G401 (cell line): ENCODE results near the gene CPEB1. TPM values are rescaled to one million over a fixed set of nuclear protein-coding genes. Genes with fewer than 3 reads are reported as not detected.

ENCODE experiments used
- DNase-seq: peaks from one replicate; pipeline ENCODE4 v3.0.0-alpha.2; 2015; ENCODE audit warnings: low spot score
- in situ Hi-C: cut with HindIII; loops from 2 replicates; pipeline ENCODE4 v1.10.0; 2016; ENCODE audit warnings: low sequenced_read_pairs, mixed read lengths
- total RNA-seq: library from RNA; depleted of rRNA; stranded (reverse); fragments of >200 nt; shearing (Covaris generic); gene quantifications from 2 replicates; pipeline ENCODE4 v1.2.3, GENCODE V29; 2014

CPEB1 gene
- total RNA-seq, 1 experiment from 2014 or later: 34.0 TPM

DNA sequence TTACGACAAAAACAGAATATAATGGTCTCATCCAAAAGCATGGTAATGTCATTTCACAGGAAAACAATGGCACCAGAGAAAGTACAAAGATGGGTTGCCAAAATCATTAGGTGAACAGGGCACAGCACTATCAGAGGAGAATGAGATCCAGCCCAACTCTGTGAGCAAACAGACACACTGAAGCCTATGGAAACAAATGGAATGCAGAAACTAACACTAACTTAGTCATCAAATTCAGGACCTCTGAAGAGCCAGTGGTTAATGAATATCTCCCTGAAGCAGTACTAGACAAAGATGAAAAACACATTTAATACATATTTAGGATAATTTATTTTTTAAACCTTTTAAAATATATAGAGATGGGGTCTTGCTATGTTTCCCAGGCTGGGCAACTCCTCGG lies 92.3 kb downstream of the CPEB1 start:
- DNase-seq: no peak
- in situ Hi-C loops: no loop called here

DNA sequence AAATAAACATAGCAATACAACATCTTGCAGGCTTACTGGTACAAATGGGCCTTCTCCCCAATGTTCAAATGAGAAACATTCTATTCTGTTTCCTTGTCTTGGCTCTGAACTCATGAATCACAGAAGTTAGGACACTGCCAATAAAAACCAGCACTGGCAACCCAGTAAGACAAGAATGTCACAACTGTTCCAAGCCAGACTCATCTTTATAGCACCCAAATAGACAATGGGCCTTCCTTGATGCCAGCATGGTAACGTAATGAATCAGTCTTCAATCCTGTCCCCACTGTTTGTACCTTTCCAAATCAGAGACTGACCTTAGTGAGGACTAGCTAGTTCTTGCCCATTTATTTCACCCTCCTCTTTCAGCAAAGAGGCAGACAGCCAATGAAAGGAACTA lies 92.8 kb downstream of the CPEB1 start:
- peak; percentile 32 for DNase-seq
- in situ Hi-C loops: no loop called here

DNA sequence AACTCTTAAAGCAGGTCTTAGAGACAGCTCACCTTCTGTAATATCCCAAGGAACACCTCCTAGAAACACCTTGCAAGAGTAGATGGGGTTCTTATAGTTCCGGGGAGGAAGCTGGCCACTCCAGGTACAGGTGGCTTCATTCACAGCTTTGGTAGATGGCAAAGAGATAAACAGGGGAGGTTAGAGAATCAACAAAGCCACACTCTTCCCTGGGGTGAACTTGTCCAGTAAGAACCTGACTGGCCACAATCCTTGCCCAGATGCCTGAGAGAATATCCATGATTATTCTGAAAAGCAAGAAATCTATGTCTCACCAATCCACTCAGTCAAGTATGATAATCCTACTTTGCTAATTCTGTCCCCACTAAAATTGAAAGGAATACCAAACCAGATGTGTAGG lies 93.3 kb downstream of the CPEB1 start:
- in situ Hi-C loops: no loop called here
- no peak for DNase-seq

DNA sequence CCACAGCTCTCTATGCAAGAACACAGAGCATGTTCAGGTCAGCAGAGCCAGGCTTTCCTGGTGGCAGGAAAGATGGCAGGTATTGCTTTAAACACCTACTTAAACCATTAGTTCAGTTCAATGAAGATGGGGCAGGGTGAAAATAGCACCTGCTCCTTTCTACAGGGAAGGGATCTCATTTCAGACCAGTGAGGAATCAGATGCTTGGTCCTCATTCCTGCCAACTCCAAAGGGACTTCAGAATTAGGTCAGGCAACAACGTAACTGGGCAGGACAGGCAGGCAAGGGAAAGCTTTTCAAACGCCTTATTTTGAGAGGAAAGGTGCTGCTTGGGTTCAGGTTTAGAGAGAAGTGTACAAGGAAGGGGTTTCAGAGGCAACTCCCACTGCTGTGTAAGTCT lies 94.3 kb downstream of the CPEB1 start:
- in situ Hi-C loops: no loop called here
- DNase-seq: peak; percentile 44

DNA sequence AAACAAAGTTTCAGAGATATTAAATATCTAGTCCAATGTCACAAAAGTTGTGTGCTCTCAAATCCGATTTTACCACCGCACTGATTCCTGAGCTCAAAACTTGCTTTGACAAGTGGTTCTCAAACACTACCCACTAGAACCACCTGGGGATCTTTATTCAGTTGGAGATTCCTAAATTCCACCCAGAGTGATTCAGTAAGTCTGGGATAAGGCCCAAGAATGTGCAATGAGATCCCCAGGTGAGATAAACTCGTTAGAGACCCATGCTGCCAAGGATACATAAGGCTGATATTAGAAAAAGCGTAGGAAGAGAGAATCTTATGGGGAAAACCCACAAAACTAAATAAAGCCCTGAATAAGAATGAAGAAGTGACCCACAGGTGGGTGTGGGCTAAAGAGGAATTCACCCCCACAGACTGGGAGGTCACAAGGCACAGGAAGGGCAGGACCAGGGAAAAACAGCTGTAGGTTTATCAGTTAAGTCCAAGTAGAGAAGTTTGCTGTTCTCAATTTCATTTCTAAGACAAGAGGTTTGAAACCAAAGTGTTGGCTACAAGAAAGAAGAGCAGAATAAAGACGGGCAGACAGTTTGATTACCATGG lies 95.4 kb downstream of the CPEB1 start:
- in situ Hi-C loops: no loop called here
- no peak for DNase-seq

DNA sequence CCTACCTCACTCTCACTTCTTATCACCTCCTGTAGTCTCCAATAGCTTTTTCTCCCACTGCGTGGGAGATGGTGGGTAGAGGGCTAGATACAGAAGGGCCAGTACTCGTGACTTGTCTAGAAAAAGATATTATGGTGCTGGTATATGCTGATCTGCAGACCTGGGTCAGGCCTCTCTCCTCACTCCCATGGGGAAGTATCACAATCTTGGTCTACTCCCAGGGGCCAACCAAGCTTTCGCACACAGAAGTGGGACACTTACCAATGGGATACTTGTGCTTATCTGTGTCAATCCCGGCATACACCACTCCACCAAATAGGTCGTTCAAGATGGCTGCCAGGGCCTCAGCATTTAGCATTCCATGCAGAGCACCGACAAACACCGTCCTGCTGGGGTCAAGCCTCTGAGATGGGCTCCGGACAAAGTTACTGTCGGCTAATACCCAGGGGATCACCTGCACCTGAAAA lies 97.9 kb downstream of the CPEB1 start:
- no peak for DNase-seq
- in situ Hi-C loops: no loop called here

DNA sequence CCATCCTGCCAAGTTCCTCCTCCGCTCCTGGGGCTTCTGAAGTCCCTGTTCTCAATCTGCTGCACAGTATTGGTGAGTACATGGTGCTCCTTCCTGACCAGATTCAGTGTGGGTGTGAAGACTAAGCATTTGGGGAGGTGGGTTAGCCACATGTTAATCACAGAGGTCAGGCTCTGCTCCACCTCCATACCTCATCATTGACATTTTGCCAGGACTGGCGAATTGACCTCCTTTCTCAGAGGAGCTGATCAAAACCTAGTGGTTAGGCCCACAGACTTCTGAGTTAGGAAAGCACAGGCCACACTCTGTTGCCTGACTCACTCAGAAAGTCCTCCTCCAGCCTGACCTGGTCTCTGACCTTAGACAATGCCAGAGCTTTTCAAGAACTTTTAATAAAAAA lies 98.5 kb downstream of the CPEB1 start:
- no peak for DNase-seq
- in situ Hi-C loops: no loop called here

DNA sequence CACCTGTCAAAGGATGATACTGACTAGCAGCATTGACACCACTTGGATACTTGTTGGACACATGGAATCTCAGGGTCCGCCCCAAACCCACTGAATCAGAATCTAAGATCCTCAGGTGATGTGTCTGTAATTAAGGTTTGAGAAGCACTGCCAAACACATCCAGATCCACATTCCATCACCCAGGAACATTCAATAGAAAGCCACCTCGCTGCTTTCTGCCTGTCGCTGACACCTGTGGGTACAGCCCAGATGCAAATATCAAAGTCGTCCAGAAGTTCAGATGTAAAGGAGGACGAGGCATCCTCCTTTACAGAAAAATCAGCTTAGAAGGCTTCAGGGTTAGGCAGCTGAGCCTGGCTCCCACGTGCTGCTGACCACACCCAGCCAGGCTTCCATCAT lies 101.7 kb downstream of the CPEB1 start:
- in situ Hi-C loops: no loop called here
- DNase-seq: no peak

DNA sequence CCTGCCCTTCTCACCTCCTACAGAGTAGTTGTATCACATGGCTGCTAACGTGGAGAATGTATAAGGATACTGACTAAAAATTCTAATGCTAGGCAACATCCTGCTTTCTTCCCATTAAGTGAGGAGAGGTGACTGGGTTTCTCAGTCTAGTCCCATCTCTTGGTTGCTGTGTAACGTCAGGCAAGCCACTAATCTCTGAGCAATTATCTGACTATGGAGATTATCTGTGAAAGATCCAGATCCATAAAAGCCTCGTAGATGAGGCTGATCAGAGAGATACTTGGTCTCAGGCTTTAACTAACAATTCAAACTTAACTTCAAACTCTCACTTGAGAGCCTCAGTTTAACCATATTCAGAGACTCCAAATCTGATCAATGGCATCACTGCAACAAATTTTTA lies 102.2 kb downstream of the CPEB1 start:
- DNase-seq: no peak
- in situ Hi-C loops: no loop called here

DNA sequence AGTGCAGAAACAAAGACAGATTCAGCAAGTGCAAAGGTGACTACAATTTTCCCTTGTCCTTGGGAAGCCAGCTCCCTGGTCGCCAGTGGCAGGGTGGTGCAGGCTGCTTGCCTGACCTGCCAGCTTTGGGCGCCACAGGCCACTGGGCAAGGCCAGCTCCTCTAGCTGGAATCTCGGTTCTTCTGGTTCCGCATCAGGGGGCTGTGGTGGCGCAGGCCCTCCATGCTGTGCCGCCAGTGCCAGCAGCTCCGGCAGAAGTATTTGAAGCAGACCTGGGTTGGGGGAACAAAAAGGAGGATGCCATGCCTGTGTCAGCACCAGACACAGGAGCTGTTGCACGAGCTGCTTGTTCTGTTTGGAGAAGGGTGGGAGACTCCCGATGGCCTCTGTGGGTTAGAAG lies 102.7 kb downstream of the CPEB1 start:
- DNase-seq: no peak
- in situ Hi-C loops: no loop called here

DNA sequence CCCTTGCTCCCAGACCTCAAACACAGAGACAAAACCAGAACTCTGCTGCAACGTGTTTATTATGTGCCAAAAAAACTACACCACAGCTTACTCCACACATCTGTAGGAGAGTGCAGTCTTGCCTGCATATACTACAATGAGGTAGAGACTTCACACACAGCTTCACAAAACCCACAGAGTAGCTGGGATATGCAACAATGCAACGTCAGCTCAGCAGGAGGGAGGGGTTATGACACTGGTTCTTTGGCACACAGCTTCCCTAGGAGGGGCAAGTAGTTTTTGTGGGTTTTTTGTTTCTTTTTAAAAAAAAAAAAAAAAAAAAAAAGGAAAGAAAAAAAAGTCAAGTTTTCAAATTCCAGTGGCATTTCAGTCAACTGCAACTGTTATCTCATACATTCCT lies 104.0 kb downstream of the CPEB1 start:
- no peak for DNase-seq
- in situ Hi-C loops: no loop called here

DNA sequence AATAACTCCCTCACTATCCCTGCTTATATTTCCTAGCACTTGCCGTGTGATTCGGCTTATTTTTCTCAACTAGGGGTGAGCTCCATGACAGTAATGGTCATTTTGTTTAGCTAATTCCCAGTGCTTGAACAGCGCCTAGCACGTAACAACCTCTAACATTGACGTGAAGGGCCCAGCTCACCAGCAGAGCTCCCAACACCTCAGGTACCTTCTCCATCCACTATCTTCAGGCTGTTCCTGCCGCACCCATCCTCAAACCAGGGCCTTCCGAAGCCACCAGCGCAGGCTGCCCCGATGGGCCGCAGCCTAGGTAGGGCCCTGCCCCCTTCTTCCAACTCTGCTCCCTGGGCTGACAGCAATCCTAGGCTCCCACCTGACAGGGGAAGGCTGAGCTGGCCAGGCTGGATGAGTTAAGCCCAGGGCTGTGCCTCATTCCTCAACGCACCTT lies 106.2 kb downstream of the CPEB1 start:
- DNase-seq: peak; percentile 54
- in situ Hi-C loops: no loop called here

DNA sequence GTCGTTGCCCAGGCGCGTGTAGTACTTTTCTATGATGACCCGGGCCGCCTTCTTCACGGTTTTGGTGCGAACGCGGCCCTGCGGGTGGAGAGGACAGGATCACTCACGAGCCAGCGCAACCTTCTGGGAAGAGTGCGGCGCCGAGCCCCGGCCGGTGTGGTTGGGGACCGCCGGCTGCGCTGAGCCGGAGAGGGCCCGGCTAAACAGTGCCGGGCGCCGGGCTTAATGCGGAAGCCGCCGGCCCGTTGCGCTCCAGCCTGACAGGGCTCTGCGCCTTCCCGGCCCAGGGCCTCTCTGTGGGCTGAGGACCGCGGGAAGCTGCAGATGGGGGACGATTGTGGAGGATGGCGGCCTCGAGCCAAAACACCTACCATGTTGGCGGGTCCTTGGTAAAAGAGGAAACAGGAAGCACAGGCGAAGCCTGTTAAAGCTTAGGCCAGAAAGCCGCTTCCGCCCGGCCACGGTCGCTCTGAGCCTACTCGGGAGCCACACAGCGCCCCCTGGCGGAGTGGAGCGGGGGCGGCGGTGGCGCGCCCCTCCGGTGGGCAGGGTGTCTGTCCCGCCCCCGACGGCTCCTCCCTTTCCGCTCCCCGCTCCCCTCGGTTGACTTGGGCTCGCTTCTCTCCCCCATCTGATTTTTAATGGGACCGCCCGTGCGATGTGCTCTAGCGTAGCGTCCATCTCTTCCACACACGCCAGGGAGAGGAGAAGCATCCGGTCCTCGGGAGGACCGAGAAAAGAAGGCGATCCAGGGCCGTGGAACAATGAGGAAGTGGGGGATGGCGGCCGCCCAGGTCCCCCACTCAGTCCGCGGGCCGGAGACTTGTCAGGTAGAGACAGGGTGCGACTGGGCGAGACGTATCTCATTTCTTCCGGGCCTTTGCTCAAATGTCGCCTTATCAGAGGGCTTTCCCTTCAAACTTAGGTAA lies 106.8 kb downstream of the CPEB1 start, which contains the start of gene RPS17:
Gene RPS17, minus strand, starts transcription at position 403 of the 929 bp plus-strand sequence. Its CDS starts 29 bp downstream, at position 374.
- peak; percentile 96 for DNase-seq
- in situ Hi-C loops: no loop called here

DNA sequence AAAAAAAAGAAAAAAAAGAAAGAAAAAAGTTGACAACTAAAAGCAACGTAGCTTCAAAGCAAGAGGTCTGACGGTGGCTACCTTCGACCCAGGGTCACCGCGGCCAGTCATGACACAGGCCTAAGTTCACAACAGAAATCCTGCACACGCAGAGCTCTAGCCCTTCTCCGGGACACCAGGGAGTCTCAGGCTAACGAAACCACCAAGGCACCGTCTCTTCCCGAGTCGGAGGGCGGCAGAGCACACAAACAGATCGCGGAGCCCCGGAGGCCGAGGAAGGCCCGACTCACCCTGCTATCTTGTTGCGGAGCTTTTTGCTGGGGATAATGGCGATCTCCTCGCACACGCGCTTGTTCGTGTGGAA lies 107.5 kb downstream of the CPEB1 start:
- DNase-seq: peak; percentile 19
- in situ Hi-C loops: no loop called here

DNA sequence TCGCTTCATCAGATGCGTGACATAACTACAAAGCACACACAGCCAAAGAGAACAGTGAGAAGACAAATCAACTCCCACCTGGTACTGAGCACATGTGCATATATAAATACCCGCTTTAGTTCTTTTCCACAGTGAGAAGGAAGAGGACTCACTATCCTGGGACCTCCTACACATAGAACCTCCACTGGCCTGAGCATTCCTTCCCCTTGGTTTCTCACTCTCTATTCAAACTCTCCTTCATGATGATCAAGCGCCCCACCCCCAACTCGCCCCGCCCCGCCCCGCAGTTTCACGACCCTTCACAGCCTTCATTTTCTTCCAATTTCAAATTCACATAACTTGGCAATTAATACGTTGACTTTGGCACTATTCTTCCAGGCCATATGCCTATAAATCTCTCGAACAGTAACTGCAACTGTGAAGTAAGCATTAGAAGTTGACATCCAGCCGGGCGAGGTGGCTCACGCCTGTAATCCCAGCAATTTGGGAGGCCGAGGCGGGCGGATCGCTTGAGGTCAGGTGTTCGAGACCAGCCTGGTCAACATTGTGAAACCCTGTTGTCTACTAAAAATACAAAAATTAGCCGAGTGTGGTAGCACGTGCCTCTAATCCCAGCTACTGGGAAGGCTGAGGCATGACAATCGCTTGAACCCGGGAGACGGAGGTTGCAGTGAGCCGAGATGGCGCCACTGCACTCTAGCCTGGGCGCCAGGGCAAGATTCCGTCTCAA lies 108.0 kb downstream of the CPEB1 start:
- in situ Hi-C loops: no loop called here
- no peak for DNase-seq

DNA sequence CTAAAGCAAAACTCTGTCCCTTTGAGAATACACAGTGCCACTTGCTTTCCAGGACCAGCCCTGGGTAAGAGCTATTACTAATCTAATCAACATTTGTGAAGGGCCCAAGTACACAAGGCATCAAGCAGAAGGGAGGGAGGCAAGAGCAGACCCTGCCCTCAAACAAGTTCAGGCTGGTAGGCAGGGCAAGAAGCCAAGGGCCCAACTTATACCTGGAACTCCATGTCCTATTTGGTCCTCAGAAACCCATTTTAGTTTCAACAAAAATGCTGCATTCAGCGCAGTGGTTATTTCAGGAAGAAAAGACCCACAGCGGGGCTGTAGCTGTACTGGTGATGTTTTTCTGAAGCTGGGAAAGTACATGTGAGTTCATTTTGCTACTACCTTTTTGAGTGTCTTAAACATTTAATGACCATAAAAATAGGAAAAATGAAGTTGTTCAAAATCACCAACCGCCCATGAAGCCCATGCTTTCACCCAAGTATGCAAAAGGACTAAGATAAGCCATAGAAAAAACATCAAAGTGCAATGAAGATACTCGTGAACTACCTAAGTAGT lies 109.7 kb downstream of the CPEB1 start:
- in situ Hi-C loops: no loop called here

DNA sequence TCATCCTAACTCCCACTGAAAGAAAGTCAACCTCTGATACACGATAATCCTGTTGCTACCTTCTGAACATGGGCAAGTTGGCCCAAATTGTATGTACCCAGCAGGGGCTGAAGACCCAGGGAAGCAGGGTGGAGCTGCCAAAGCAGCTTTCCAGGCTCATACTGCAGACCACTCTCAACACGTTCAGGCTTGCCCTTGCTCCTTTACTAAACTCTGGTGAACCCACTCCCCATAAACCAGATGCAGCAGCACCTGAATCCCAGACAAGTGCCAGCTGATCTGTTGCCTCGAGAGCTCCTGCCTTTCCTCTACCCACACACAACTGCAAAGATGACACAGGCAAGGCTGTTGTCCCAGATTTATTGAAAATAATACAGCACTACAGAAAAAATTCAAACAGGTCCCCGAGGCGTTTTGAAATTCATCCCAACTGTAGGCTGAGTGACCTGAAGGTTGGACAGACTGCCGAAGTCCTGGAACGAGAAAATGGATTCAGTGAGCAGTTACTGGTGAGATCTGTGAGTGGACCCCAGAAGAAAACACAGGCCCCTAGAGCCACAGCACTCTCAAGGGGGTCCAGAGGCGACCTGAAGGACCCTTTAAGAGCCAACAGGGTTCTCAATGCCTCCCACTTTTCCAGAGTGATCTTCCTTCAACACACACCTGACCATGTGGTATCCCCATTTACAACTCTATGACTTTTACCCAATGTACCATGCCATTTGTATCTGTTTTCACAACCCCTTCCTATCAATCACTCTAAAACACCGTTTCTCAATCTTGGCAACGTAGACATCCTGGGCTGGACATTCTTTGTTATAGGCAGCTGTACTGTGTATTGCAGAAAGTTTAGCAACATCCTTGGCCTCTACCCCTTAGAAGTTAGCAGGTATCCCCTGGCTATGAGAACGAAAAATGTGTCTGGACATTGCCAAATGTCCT lies 110.5 kb downstream of the CPEB1 start:
- DNase-seq: no peak
- in situ Hi-C loops: no loop called here

More for the DNA sequence above, 109.7 kb downstream of the CPEB1 start:
- no peak for DNase-seq

DNA sequence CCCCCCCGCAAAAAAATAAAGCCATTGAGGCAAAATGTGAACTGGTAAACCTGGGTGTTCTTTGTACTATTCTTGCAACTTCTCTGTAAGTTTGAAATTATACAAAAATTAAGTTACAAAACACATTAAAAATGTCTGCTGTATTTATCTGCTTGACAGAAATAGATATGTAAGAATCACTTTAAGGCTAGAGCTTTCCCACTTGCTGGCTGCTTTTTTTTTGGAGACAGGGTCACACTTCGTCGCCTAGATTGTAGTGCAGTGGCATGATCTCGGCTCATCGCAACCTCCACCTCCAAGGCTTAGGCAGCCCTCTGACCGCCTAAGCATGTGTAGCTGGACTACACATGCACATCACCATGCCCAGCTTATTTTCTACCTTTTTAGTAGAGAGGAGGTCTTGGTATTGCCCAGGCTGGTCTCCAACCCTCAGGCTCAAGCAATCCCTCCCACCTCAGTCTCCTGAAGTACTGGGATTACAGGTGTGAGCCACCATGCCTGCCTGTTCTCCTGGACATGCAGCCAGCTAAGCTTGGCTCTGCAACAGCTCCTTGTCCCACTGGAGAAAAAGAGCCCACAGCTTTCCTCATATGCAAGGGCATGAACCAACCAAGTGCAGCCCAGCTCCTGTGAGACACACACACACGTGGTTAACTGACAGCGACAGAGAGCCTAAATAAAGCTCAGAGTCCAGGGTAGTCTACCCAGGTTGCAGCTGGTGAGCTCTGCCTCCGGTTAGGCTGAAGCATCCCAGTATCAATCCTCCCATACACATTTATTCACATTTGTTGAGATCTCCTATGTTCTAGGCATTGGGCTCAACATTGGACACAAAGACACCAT lies 111.4 kb downstream of the CPEB1 start:
- peak; percentile 23 for DNase-seq
- in situ Hi-C loops: no loop called here
